SJCRH30 (cell line): Measurements from ENCODE around the gene RESF1. TPM values are rescaled to one million over a fixed set of nuclear protein-coding genes. Genes with fewer than 3 reads are reported as not detected.
"Not testable (repeated sequence)": the region's sequence is repeated elsewhere in the genome, so short reads cannot be mapped to it uniquely, and the experiment has no call there.

ENCODE experiments used
- DNase-seq, 2 experiments: peaks; one replicate each; pipeline ENCODE4 v3.0.0-alpha.2; 2015 to 2020
- H3K27ac ChIP-seq: fragments of 250-450 bp; sonication (Bioruptor Pico); 2 replicates; pipeline ENCODE4 v1.5.1; 2020; ENCODE audit warnings: mild to moderate bottlenecking, moderate library complexity
- H3K27me3 ChIP-seq: fragments of 250-450 bp; sonication (Bioruptor Pico); 2 replicates; pipeline ENCODE4 v1.5.1; 2020; ENCODE audit warnings: mild to moderate bottlenecking, moderate library complexity
- H3K36me3 ChIP-seq: fragments of 250-450 bp; sonication (Bioruptor Pico); 2 replicates; pipeline ENCODE4 v1.5.1; 2020; ENCODE audit warnings: mild to moderate bottlenecking, moderate library complexity
- H3K4me1 ChIP-seq: fragments of 250-450 bp; sonication (Bioruptor Pico); 2 replicates; pipeline ENCODE4 v1.5.1; 2020; ENCODE audit warnings: mild to moderate bottlenecking, moderate library complexity
- H3K4me3 ChIP-seq: fragments of 250-450 bp; sonication (Bioruptor Pico); 2 replicates; pipeline ENCODE4 v1.5.1; 2020; ENCODE audit warnings: mild to moderate bottlenecking, moderate library complexity
- H3K9me3 ChIP-seq: fragments of 250-450 bp; sonication (Bioruptor Pico); replicated peaks from 2 replicates; pipeline ENCODE4 v1.5.1; 2020; ENCODE audit warnings: mild to moderate bottlenecking, moderate library complexity
- total RNA-seq: library from RNA; depleted of rRNA; stranded (reverse); fragments of >200 nt; shearing (Covaris generic); gene quantifications from 2 replicates; pipeline ENCODE4 v1.2.3, GENCODE V29; 2014; rRNA removed

RESF1 gene, protein sequence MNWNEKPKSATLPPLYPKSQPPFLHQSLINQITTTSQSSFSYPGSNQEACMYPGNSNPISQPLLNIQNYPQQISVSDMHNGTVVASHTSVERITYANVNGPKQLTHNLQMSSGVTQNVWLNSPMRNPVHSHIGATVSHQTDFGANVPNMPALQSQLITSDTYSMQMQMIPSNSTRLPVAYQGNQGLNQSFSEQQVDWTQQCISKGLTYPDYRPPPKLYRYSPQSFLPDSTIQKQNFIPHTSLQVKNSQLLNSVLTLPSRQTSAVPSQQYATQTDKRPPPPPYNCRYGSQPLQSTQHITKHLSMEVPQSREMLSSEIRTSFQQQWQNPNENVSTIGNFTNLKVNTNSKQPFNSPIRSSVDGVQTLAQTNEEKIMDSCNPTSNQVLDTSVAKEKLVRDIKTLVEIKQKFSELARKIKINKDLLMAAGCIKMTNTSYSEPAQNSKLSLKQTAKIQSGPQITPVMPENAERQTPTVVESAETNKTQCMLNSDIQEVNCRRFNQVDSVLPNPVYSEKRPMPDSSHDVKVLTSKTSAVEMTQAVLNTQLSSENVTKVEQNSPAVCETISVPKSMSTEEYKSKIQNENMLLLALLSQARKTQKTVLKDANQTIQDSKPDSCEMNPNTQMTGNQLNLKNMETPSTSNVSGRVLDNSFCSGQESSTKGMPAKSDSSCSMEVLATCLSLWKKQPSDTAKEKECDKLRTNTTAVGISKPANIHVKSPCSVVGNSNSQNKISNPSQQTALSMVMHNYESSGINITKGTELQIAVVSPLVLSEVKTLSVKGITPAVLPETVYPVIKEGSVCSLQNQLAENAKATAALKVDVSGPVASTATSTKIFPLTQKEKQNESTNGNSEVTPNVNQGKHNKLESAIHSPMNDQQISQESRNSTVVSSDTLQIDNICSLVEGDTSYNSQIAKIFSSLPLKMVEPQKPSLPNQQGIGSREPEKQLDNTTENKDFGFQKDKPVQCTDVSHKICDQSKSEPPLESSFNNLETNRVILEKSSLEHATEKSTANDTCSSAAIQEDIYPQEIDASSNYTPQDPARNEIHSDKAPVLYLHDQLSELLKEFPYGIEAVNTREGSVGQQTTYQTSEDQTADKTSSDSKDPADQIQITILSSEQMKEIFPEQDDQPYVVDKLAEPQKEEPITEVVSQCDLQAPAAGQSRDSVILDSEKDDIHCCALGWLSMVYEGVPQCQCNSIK (N-terminal part only)
- total RNA-seq: 30.6 and 38.3 TPM in 2 replicates

DNA sequence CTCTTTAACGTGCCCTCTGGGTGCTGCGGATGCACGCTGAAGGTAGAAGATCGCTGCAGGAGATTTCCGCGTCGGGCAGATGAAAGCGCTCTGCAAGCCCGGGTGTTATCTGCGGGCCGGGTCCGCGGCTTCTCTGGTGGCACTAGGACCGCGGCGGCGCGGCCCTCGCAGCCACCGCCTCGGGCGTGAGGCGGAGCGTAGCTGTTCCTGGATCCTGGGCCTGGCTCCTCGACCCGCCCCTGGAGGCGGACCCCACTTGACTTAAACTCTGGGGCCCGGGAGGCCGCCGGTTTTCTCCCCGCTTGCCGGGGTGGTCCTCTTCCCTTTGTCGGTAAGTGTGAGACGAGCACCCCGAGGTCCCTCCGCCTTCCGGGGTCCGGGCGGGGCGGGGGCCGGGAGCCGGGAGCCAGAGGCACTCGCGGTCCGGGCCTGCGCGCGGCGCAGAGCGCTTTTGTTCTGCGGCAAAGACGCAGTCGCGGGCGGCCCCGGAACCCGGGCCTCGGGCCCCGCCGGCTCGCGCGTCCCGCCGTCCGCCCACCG is at the start of gene RESF1:
TSS of gene RESF1 (plus strand) at position 255 of the 540 bp plus-strand sequence. CDS start 21,541 bp downstream, outside the sequence.
- peak within 1 kb of the TSS; percentile 89 for H3K4me3 ChIP-seq
- peaks cover 12% of the 10 kb centered on the region for H3K36me3 ChIP-seq
- H3K9me3 ChIP-seq: no peaks in the 10 kb centered on the region
- peak within 1 kb of the TSS; percentile 64 for H3K27ac ChIP-seq
- peak; percentile 85 to 92 for DNase-seq
- H3K27me3 ChIP-seq: no peaks in the 10 kb centered on the region
- H3K4me1 ChIP-seq: 0 out of 2 replicates have a peak, but pooled peaks cover 2% of the 10 kb centered on the region

DNA sequence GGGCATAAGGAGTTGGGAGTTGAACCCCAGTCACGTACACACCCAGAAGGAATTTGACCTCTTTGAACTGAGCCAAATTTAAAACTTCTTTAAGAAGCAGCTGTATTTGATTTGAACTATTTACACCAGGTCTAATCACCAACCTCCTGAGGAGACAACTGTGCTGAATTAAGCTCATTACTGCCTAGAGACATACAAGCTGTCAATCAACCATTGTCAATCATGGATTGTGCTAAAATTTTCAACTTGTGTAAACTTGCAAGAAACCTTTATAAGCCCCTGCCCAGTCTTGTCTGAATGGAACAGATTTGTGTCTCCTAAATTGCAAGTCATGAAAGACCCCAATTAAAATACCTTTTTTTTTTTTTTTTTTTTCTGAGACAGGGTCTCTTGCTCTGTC is 44.3 kb upstream of the RESF1 start:
- no peak for DNase-seq
- no peaks in the 10 kb centered on the region; the same call in 1 of the 2 replicates for H3K9me3 ChIP-seq
- H3K27me3 ChIP-seq: no peaks in the 10 kb centered on the region
- H3K36me3 ChIP-seq: no peaks in the 10 kb centered on the region
- H3K4me3 ChIP-seq: no peak overlapping the region
- no peak overlapping the region for H3K27ac ChIP-seq
- no peaks in the 10 kb centered on the region for H3K4me1 ChIP-seq

DNA sequence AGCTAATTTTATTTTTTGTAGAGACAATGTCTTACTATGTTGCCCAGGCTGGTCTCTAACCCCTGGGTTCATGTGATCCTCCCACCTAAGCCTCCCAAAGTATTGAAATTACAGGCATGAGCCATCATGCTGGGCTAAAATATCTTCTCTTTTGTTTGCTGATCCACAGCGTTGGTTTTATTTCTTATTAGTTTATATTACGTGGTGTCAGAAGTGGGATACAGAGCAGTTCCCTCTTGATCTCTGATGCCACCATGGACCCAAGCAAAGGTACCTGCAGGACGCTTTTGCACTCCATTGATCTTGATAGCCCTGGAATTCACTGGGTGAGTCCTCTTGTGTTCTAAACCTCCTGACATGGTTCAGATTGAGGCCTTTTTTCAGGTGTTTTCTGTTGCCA is 43.8 kb upstream of the RESF1 start:
- H3K4me1 ChIP-seq: no peaks in the 10 kb centered on the region
- H3K27me3 ChIP-seq: no peaks in the 10 kb centered on the region
- H3K9me3 ChIP-seq: no peaks in the 10 kb centered on the region
- H3K4me3 ChIP-seq: no peak overlapping the region
- DNase-seq: no peak
- H3K27ac ChIP-seq: no peak overlapping the region
- H3K36me3 ChIP-seq: no peaks in the 10 kb centered on the region

DNA sequence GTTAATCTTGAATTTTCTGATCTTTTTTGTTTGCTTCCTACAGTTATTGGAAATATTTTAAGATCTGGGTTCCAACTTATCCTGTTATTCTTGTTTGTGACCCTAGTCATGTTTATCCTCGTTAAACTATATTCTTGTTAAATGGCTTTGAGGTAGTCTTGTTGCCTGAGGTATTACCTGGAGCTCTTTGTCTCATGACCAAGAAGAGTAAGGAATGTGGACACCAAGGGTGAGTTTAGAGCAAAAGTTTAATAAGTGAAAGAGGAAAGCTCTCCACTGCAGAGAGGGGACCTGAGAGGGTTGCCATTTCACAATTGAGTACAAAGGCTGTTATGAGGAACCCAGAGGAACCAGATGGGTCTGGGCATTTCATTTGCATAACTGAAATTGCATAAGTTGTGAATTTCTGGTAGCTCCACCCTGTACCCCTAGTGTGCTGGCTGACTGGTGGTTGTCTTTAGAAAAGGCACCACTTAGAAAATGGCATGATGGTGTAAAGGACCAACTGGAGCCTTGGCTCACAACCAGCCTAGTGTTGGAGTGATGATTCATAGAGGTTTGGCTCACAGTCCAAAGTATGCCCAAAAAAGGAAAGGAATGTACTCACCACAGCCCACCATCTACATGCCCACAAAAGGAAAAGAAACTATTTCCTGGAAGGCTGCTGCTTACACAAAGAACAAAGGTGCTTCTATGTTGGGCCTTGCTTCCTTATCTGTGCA is 36.7 kb upstream of the RESF1 start:
- Histone ChIP-seq H3K4me3 (no peak overlapping the region), H3K4me1 (no peaks in the 10 kb centered on the region), H3K9me3 (peaks cover 9% of the 10 kb centered on the region), H3K36me3 (no peaks in the 10 kb centered on the region), H3K27ac (no peak overlapping the region), H3K27me3 (no peaks in the 10 kb centered on the region)
- DNase-seq: peak; percentile 3 to 20

DNA sequence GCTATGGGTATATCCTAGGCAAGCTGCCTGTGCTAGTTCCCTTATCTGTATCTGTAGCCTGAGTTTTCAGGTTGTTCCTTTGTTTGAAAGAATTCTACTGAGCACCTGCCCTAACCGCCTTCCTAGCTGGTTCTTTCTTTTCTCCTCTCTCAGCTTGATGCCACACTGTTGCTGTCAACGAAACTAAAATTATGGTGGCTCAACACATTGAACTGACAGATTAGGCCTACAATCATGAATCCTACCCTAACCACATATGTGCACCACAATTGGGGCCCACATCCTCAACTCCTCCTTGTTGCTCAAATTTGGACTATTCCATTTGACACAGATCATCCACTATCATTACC is 36.2 kb upstream of the RESF1 start:
- H3K4me3 ChIP-seq: no peak overlapping the region
- no peak for DNase-seq
- no peaks in the 10 kb centered on the region for H3K36me3 ChIP-seq
- H3K4me1 ChIP-seq: no peaks in the 10 kb centered on the region
- no peaks in the 10 kb centered on the region for H3K27me3 ChIP-seq
- H3K9me3 ChIP-seq: peaks cover 9% of the 10 kb centered on the region
- H3K27ac ChIP-seq: no peak overlapping the region

DNA sequence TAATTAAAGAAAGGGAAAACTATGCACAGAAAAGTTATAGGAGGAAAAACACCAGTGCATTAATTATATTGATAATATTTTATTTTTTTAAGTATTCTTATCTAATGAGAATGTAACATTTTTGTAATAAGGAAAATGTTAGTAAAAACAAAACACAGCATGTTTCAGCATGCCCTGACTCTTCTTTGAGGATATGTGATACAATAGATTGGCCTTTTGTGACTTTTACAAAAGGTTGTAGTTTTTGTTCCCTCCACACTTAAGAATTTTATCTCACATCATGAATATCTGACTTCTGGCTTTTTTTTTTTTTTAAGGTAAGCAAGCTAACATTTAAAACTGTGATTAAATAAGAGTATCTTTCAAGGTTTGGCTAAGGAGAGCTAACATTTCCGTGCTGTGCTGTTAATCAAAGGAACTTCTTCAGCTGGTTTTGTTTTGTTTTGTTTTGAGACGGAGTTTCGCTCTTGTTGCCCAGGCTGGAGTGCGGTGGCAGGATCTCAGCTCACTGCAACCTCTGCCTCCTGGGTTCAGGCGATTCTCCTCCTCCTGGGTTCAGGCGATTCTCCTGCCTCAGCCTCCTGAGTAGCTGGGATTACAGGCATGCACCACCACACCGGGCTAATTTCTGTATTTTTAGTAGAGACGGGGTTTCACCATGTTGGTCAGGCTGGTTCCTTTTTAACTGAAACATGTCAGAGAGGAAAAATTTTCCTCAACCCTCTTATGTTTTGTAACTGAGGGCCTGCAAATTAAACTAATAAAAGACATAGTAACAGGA is 30.8 kb upstream of the RESF1 start:
- Histone ChIP-seq H3K4me3 (no peak overlapping the region), H3K4me1 (no peaks in the 10 kb centered on the region)

DNA sequence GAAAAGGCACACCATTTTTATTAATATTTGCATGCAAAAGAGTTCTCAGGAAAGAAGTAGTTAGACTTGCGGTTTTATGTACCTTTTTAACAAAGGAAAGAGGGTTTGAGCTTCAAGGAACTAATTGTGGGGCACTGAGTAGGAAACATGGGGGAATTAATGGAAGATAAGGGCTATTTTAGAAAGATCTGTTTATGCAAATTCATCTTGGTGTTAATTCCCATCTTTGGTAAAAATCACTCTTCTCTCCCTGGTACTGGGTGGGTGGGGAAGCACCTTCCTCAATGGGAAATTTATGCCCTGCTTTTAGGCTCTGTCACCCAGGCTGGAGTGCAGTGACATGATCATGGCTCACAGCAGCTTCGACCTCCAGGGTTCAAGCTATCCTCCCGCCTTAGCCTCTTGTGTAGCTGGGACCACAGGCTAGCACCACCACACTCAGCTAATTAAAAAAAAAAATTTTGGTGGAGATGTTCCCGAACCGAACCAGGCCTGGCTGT is 30.1 kb upstream of the RESF1 start:
- H3K4me1 ChIP-seq: no peaks in the 10 kb centered on the region
- DNase-seq: no peak
- H3K27me3 ChIP-seq: no peaks in the 10 kb centered on the region
- H3K9me3 ChIP-seq: no peaks in the 10 kb centered on the region
- H3K36me3 ChIP-seq: no peaks in the 10 kb centered on the region
- H3K4me3 ChIP-seq: no peak overlapping the region
- no peak overlapping the region for H3K27ac ChIP-seq

More for the DNA sequence above, 30.8 kb upstream of the RESF1 start:
- H3K9me3 ChIP-seq: no peaks in the 10 kb centered on the region; the same call in 1 of the 2 replicates
- H3K27ac ChIP-seq: no peak overlapping the region
- no peak for DNase-seq
- H3K27me3 ChIP-seq: no peaks in the 10 kb centered on the region
- H3K36me3 ChIP-seq: no peaks in the 10 kb centered on the region

DNA sequence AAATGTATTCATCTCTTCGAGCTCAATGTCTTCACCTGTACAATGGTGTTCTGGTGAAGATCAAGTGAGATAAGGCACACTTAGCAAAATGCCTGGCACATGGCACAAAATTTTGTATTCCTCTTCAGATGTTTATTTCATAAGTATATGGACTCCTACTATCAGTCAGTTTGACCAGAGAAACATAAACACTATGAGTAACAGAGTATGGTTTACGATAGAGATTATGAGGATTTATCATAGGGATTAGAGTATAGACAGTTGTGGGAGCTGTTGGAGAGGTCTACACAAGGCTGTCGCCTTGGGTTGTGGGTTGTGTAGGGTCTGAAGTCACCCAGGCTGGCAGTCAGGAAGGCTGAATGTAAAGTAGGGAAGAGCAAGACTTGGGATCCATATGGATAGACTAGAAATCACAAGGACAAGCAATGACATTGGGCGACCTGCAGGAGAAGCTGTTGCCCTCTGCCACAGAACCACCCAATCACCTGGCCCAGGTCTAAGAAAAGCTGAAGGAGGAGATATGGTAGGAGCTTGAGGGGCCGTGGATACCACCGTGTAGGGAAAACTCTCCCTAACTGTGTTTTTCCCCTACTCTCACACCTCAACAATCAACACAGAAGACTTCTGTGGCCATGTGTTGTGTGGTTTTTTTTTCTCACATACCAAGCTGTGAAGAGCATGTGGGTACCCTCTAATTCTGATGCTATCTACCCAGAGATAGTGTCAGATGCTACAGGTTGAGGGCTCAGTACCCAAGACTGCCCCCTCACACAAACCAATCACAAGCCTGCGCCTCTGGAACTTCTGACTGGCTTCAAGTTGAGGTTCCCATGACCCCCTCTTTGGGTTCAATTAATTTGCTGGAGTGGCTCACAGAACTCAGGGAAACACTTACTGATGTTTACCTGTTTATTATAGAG is 27.2 kb upstream of the RESF1 start:
- no peak for DNase-seq
- H3K36me3 ChIP-seq: no peaks in the 10 kb centered on the region
- no peak overlapping the region for H3K4me3 ChIP-seq
- no peaks in the 10 kb centered on the region for H3K27me3 ChIP-seq
- H3K9me3 ChIP-seq: no peaks in the 10 kb centered on the region
- H3K27ac ChIP-seq: no peak overlapping the region
- H3K4me1 ChIP-seq: no peaks in the 10 kb centered on the region

DNA sequence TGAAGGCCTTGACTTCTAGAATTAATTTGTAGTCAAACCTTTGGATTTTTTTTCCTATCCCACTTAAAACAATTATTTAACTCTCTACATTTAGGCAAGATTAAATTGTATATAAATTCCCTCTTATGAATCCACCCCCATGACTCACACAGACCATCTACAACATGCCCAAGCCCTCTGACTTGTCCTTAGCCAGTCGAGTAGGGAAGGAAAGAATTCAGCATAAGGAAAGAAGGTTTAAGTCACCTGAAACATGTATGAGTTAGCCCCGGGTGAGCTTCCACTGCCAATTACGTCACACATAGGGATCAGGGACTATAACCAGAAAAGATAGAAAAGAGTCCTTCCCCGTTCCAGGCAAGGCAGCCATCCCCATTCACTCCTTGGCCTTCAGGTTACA is 14.9 kb upstream of the RESF1 start:
- H3K9me3 ChIP-seq: no peaks in the 10 kb centered on the region
- no peaks in the 10 kb centered on the region for H3K27me3 ChIP-seq
- H3K27ac ChIP-seq: no peak overlapping the region
- no peak overlapping the region for H3K4me3 ChIP-seq
- DNase-seq: no peak
- no peaks in the 10 kb centered on the region for H3K36me3 ChIP-seq
- H3K4me1 ChIP-seq: no peaks in the 10 kb centered on the region

DNA sequence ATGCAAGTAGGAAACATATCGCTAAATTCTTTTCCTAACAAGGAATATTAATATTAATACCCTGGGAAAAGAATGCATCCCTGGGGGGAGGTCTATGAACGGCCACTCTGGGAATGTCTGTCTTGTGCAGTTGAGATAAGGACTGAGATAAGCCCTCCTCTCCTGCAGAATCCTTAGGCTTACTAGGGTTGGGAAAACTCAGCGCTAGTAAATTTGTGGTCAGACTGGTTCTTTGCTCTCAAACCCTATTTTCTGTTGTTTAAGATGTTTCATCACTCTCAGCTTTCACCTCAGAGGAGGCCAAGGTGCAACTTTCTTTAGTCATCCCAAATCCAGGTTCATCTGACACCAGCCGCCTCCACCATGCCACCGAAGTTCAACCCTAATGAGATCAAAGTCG is 11.2 kb upstream of the RESF1 start:
- DNase-seq: no peak
- Histone ChIP-seq H3K9me3 (no peaks in the 10 kb centered on the region), H3K4me1 (no peaks in the 10 kb centered on the region), H3K27me3 (no peaks in the 10 kb centered on the region), H3K27ac (no peak overlapping the region), H3K36me3 (no peaks in the 10 kb centered on the region), H3K4me3 (no peak overlapping the region)

DNA sequence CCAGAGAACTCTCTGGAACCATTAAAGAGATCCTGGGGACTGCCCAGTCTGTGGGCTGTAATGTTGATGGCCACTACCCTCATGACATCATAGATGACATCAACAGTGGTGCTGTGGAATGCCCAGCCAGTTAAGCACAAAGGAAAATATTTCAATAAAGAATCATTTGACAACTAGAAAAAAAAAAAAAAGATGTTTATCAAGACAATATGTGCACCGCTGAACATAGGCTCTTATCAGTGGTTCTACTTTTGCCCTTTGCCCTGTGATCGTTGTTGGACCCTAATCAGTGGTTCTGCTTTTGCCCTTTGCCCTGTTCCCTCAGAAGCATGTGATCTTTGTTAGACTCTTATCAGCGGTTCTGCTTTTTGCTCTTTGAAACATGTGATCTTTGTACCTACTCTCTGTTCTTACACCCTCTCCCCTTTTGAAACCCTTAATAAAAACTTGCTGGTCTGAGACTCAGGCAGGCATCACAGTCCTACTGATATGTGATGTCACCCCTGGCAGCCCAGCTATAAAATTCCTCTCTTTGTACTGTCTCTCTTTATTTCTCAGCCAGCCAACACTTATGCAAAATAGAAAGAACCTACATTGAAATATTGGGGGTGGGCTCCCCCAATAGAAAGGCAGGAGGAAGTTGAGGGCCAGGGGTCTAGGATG is 10.4 kb upstream of the RESF1 start:
- H3K4me1 ChIP-seq, H3K9me3 ChIP-seq, H3K36me3 ChIP-seq, H3K4me3 ChIP-seq, H3K27ac ChIP-seq, H3K27me3 ChIP-seq, DNase-seq: not testable (repeated sequence)

DNA sequence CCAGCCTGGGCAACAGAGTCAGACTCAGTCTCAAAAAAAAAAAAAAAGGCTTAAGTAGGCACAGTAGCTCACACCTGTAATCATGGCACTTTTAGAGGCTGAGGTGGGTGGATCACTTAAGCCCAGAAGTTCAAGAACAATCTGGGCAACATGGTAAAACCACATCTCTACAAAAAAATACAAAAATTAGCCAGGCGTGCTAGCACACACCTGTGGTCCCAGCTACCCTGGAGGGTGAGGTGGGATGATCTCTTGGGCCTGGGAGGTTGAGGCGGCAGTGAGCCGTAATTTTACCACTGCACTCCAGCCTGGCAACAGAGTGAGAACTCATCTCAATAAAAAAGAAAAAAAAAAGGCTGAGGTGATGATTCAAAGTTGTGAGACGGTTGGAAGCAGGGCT is 9.1 kb upstream of the RESF1 start:
- H3K27ac ChIP-seq: no peak overlapping the region

More for the DNA sequence above, 9.1 kb upstream of the RESF1 start:
- no peak for DNase-seq
- Histone ChIP-seq H3K27me3 (no peaks in the 10 kb centered on the region), H3K36me3 (no peaks in the 10 kb centered on the region), H3K4me3 (no peak overlapping the region), H3K4me1 (no peaks in the 10 kb centered on the region), H3K9me3 (no peaks in the 10 kb centered on the region)
